ENCODE results near the gene SHH. TPM values are rescaled to one million over a fixed set of nuclear protein-coding genes. Genes with fewer than 3 reads are reported as not detected.

Gene SHH
- total RNA-seq, 1 experiment from 2014 or later: 22.9 TPM

- Histone ChIP-seq H3K4me3 (ENCODE audit: low read depth in 2 of 2, low read length in 2 of 2) (no peak overlapping the region), H3K36me3 (ENCODE audit: control insufficient read depth, insufficient read depth, low read length) (no peaks in the 10 kb centered on the region), H3K27ac (ENCODE audit: low read length) (no peak overlapping the region), H3K27me3 (ENCODE audit: control insufficient read depth, insufficient read depth, low read length) (no peaks in the 10 kb centered on the region), H3K9me3 (ENCODE audit: control insufficient read depth, insufficient read depth, low read depth, low read length) (no peaks in the 10 kb centered on the region), H3K4me1 (ENCODE audit: control insufficient read depth, insufficient read depth, low read length) (no peaks in the 10 kb centered on the region; the same call in 1 of the 2 replicates)
- intact Hi-C loops (cut with micrococcal nuclease; ENCODE audit: unreplicated experiment) (loop anchor here (5.0 kb wide), 3 partner anchors 676 to 1031 kb away; no protein-coding TSS in a partner anchor), in situ Hi-C loops (cut with HindIII; ENCODE audit: low pct_unique_long_range_greater_than_20kb, low sequenced_read_pairs) (no loop called here)
- BruUV-seq (replicated peaks): no TSS peak
- ATAC-seq: no peak
- CTCF ChIA-PET: no interaction called here
- no peak for DNase-seq (ENCODE audit: low read depth, low spot score)
- TF ChIP-seq REST (IDR thresholded peaks at IDR 0.05; ENCODE audit: insufficient read depth in 1 of 2, low read depth in 2 of 2, low read length in 1 of 2) (no peak), TCF7L2 (IDR thresholded peaks at IDR 0.05; ENCODE audit: low read depth, low read length) (no peak), CTCF (IDR thresholded peaks at IDR 0.05) (no peak), SIN3A (IDR thresholded peaks at IDR 0.05; ENCODE audit: borderline replicate concordance, insufficient read depth, low read depth, low read length) (no peak), POLR2AphosphoS5 (IDR thresholded peaks at IDR 0.05; ENCODE audit: low read depth, low read length) (no peak)
- POLR2A ChIA-PET: no interaction called here
Measured at GRCh38 chr7:155795951-155796350, 16.3 kb downstream of the SHH start.

- BruUV-seq (replicated peaks): no TSS peak
- TF ChIP-seq CTCF (IDR thresholded peaks at IDR 0.05) (no peak), REST (IDR thresholded peaks at IDR 0.05; ENCODE audit: insufficient read depth in 1 of 2, low read depth in 2 of 2, low read length in 1 of 2) (no peak), POLR2AphosphoS5 (IDR thresholded peaks at IDR 0.05; ENCODE audit: low read depth, low read length) (no peak), SIN3A (IDR thresholded peaks at IDR 0.05; ENCODE audit: borderline replicate concordance, insufficient read depth, low read depth, low read length) (no peak), TCF7L2 (IDR thresholded peaks at IDR 0.05; ENCODE audit: low read depth, low read length) (no peak)
- POLR2A ChIA-PET: no interaction called here
- Histone ChIP-seq H3K27me3 (ENCODE audit: control insufficient read depth, insufficient read depth, low read length) (no peaks in the 10 kb centered on the region), H3K36me3 (ENCODE audit: control insufficient read depth, insufficient read depth, low read length) (no peaks in the 10 kb centered on the region), H3K4me3 (ENCODE audit: low read depth in 2 of 2, low read length in 2 of 2) (no peak overlapping the region), H3K9me3 (ENCODE audit: control insufficient read depth, insufficient read depth, low read depth, low read length) (no peaks in the 10 kb centered on the region), H3K27ac (ENCODE audit: low read length) (no peak overlapping the region), H3K4me1 (ENCODE audit: control insufficient read depth, insufficient read depth, low read length) (no peaks in the 10 kb centered on the region; the same call in 1 of the 2 replicates)
- CTCF ChIA-PET: interaction anchor here (0.6 kb wide), 2 partner anchors 390 to 750 kb away, joined by 4 to 11 read pairs; no protein-coding TSS in a partner anchor
- ATAC-seq: no peak
- intact Hi-C loops (cut with micrococcal nuclease; ENCODE audit: unreplicated experiment) (loop anchor here (5.0 kb wide), 3 partner anchors 677 to 1032 kb away; no protein-coding TSS in a partner anchor), in situ Hi-C loops (cut with HindIII; ENCODE audit: low pct_unique_long_range_greater_than_20kb, low sequenced_read_pairs) (no loop called here)
- no peak for DNase-seq (ENCODE audit: low read depth, low spot score)
Measured at GRCh38 chr7:155795401-155795800, 16.9 kb downstream of the SHH start.

All from Panc1 (cell line).